BLaER1 treated with 17β-estradiol and CSF1 and Interleukin-3, amounts not matched to agents 10 nM and 100 nM (cell line): ENCODE results near the gene HTR1E.

ENCODE experiments used
- H3K27ac ChIP-seq, 11 experiments: shearing (Covaris generic); formaldehyde crosslinking; 2 replicates each; pipeline ENCODE4 v1.8.1; 2022
- H3K27me3 ChIP-seq, 11 experiments: shearing (Covaris generic); formaldehyde crosslinking; 2 replicates each; pipeline ENCODE4 v1.8.1; 2022
- H3K36me3 ChIP-seq, 11 experiments: shearing (Covaris generic); formaldehyde crosslinking; 2 replicates each; pipeline ENCODE4 v1.8.1; 2022
- H3K4me1 ChIP-seq, 10 experiments: shearing (Covaris generic); formaldehyde crosslinking; 2 replicates each; pipeline ENCODE4 v1.8.1; 2022
- H3K4me2 ChIP-seq, 11 experiments: shearing (Covaris generic); formaldehyde crosslinking; 2 replicates each; pipeline ENCODE4 v1.8.1; 2022
- H3K4me3 ChIP-seq, 10 experiments: shearing (Covaris generic); formaldehyde crosslinking; 2 replicates each; pipeline ENCODE4 v1.8.1; 2022
- H3K9ac ChIP-seq, 11 experiments: shearing (Covaris generic); formaldehyde crosslinking; 2 replicates each; pipeline ENCODE4 v1.8.1; 2022
- H3K9me3 ChIP-seq, 11 experiments: shearing (Covaris generic); formaldehyde crosslinking; replicated peaks in 1 of 11; 2 replicates each; pipeline ENCODE4 v1.8.1; 2022
- H4K20me1 ChIP-seq, 11 experiments: shearing (Covaris generic); formaldehyde crosslinking; 2 replicates each; pipeline ENCODE4 v1.8.1; 2022
- Cebpa-rat ChIP-seq, 11 experiments: shearing (Covaris generic); IDR thresholded peaks; 2 replicates each; pipeline ENCODE4 v1.8.1; 2022

The HTR1E gene

DNA sequence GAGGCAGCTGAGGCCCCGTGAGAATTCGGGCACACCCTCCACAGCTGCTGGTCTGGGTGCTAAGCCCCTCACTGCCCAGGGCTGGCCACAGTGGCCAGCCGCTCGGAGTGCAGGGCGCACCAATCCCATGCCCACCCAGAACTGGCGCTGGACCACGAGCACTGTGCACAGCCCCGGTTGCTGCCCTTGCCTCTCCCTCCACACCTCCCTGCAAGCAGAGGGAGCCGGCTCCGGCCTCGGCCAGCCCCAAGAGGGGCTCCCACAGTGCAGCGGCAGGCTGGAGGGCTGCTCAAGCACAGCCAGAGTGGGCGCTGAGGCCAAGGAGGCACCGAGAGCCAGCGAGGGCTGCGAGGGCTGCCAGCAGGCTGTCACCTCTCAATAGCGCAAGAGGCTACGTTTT is 122.6 kb downstream of the HTR1E start:
- no peaks in the 10 kb centered on the region for H3K9me3 ChIP-seq
- no peaks in the 10 kb centered on the region for H3K27me3 ChIP-seq
- H4K20me1 ChIP-seq = no peaks in the 10 kb centered on the region
- H3K9ac ChIP-seq = no peak overlapping the region
- H3K27ac ChIP-seq = no peak overlapping the region
- H3K4me2 ChIP-seq = no peak overlapping the region
- no peaks in the 10 kb centered on the region for H3K36me3 ChIP-seq
- H3K4me3 ChIP-seq = no peak overlapping the region
- no peak for TF ChIP-seq Cebpa-rat (IDR thresholded peaks at IDR 0.05)
- H3K4me1 ChIP-seq = peaks cover 0 to 7% (median under 1%) of the 10 kb centered on the region in 10 experiments; a peak in 6 of 20 replicates

DNA sequence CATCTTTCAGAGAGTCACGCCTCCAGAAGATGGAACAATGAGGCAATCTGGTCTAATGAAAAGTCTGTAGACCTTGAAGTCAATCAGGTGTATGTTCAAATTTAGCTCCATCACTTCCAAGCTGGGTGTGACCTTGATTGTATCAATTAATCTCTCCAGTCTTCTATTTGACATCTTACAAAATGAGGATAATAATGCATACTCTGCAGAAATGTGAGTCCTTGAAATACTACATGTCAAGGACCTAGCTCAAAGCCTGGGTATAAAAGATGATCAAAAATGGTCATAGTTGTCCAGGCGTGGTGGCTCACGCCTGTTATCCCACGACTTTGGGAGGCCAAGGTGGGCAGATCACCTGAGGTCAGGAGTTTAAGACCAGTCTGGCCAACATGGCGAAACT is 127.8 kb downstream of the HTR1E start:
- Histone ChIP-seq H4K20me1 (no peaks in the 10 kb centered on the region), H3K4me2 (no peak overlapping the region), H3K9ac (no peak overlapping the region), H3K4me1 (peaks cover 0 to 6% (median 0%) of the 10 kb centered on the region in 10 experiments; a peak in 3 of 20 replicates), H3K27ac (no peak overlapping the region), H3K27me3 (no peaks in the 10 kb centered on the region), H3K4me3 (no peak overlapping the region), H3K36me3 (no peaks in the 10 kb centered on the region), H3K9me3 (no peaks in the 10 kb centered on the region)
- no peak for TF ChIP-seq Cebpa-rat (IDR thresholded peaks at IDR 0.05)
